ENCODE measurements around the gene PLEKHM3. TPM values are rescaled to one million over a fixed set of nuclear protein-coding genes. Genes with fewer than 3 reads are reported as not detected.

PLEKHM3 gene
- total RNA-seq, 4 donors from 2014 or later, result 5.6 to 8.8 (median 6.8) TPM

DNA sequence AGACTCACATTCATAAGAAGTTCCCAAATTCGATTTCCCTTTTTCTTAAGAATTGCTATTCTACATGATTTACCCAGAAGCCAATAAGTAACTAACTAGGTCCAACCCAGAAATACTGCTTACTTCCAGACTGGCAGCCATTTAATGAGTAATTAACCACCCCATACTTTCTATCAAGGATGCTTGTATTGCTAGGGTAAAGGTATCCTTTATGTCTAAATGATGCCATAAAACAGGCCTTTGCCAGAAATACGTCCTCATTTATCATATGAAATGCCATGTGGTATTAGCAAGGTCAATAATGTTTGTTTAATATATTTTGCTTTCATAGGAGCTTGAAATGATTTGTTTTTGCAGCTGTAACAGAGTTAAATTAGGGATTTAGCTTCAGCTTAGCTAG lies 56.1 kb downstream of the PLEKHM3 start:
- Histone ChIP-seq H3K9me3 (no peaks in the 10 kb centered on the region), H3K36me3 (no peaks in the 10 kb centered on the region), H3K27me3 (no peaks in the 10 kb centered on the region), H3K4me1 (peaks cover 5 to 9% of the 10 kb centered on the region in 2 donors), H3K27ac (no peak overlapping the region), H3K4me3 (no peak overlapping the region)
- ATAC-seq (no peak), DNase-seq (no peak)
- no peak for TF ChIP-seq CTCF (IDR thresholded peaks at IDR 0.05 in 4 of 5, conservative IDR thresholded peaks at IDR 0.05 in 1 of 5)
- no peak for TF ChIP-seq POLR2A (IDR thresholded peaks at IDR 0.05)
- in situ Hi-C loops (cut with MboI; ENCODE audit: low sequenced_read_pairs in 4 of 4) (no loop called here), intact Hi-C loops (cut with DNase I; ENCODE audit: low total_unique reads) (no loop called here)

DNA sequence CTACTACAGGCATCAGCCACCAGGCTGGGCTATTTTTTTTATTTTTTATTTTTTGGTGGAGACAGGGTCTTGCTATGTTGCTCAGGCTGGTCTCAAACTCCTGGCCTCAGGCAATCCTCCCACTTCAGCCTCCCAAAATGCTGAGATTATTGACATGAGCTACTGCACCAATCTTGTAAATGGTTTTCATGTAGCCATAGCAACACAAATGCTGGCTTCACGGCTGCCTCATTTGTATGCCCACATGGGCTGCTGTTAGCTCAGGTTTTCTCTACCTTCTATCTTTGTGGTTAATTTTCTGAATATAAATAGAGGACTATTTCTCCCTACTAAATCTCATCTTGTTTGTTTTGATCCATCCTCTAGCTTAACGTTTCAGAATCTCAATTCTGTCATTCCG lies 58.2 kb downstream of the PLEKHM3 start:
- in situ Hi-C loops (cut with MboI; ENCODE audit: low sequenced_read_pairs in 4 of 4) (no loop called here), intact Hi-C loops (cut with DNase I; ENCODE audit: low total_unique reads) (no loop called here)
- peaks cover 5 to 9% of the 10 kb centered on the region in 2 donors for H3K4me1 ChIP-seq
- H3K4me3 ChIP-seq, result no peak overlapping the region
- TF ChIP-seq CTCF (IDR thresholded peaks at IDR 0.05 in 4 of 5, conservative IDR thresholded peaks at IDR 0.05 in 1 of 5), result no peak
- TF ChIP-seq POLR2A (IDR thresholded peaks at IDR 0.05), result no peak
- no peaks in the 10 kb centered on the region for H3K36me3 ChIP-seq
- ATAC-seq (no peak), DNase-seq (no peak)
- no peaks in the 10 kb centered on the region for H3K9me3 ChIP-seq
- H3K27me3 ChIP-seq, result no peaks in the 10 kb centered on the region
- H3K27ac ChIP-seq, result no peak overlapping the region

- Histone ChIP-seq H3K4me1 (no peaks in the 10 kb centered on the region), H3K4me3 (no peak overlapping the region), H3K27me3 (no peaks in the 10 kb centered on the region), H3K36me3 (no peaks in the 10 kb centered on the region), H3K9me3 (no peaks in the 10 kb centered on the region), H3K27ac (no peak overlapping the region)
- TF ChIP-seq CTCF (IDR thresholded peaks at IDR 0.05 in 4 of 5, conservative IDR thresholded peaks at IDR 0.05 in 1 of 5) (no peak), POLR2A (IDR thresholded peaks at IDR 0.05) (no peak)
- DNase-seq (no peak), ATAC-seq (no peak)
- intact Hi-C loops (cut with DNase I; ENCODE audit: low total_unique reads) (no loop called here), in situ Hi-C loops (cut with MboI; ENCODE audit: low sequenced_read_pairs in 4 of 4) (no loop called here)
Measured at GRCh38 chr2:207960911-207961310, 64.4 kb downstream of the PLEKHM3 start.

DNA sequence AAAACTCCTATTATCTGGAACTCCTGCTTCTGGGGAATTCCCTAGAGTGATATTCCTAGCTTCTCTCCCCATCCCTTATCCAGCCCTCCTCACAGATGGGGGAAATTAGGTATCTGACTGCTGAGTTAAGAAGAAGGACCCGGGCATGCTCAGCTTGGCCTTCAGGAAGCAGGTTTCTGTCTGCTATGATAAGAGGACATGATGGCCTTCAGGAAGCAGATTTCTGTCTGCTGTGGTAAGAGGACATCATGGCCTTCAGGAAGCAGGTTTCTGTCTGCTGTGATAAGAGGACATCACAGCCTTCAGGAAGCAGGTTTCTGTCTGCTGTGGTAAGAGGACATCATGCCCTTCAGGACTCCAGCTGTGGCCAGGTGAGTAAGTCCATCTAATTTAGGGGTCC lies 65.2 kb downstream of the PLEKHM3 start:
- Histone ChIP-seq H3K27me3 (no peaks in the 10 kb centered on the region), H3K36me3 (no peaks in the 10 kb centered on the region), H3K4me1 (no peaks in the 10 kb centered on the region), H3K4me3 (no peak overlapping the region), H3K27ac (no peak overlapping the region), H3K9me3 (no peaks in the 10 kb centered on the region)
- no peak for ATAC-seq
- in situ Hi-C loops (cut with MboI; ENCODE audit: low sequenced_read_pairs in 4 of 4) (no loop called here), intact Hi-C loops (cut with DNase I; ENCODE audit: low total_unique reads) (no loop called here)
- no peak for TF ChIP-seq CTCF (IDR thresholded peaks at IDR 0.05 in 4 of 5, conservative IDR thresholded peaks at IDR 0.05 in 1 of 5)
- TF ChIP-seq POLR2A (IDR thresholded peaks at IDR 0.05), result no peak
- no peak for DNase-seq

DNA sequence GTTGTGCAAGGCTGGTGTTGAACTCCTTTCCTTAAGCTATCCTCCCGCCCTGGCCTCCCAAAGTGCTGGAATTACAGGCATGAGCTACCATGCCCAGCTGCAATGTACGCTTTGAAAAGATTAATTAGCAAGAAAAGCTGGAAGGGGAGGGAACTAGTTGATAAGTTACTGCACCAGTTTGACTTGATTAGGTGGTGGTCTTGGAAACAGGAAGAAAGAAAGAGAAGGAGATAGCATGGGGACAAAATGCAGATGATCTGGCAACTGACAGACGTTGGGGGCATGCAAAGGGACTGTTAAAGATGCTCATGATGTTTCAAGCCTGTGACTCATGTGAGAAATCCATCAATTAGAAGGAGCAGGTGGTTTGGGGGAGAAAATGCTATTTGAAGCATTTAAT lies 68.6 kb downstream of the PLEKHM3 start:
- no peak for DNase-seq
- no peak for ATAC-seq
- no peak for TF ChIP-seq CTCF (IDR thresholded peaks at IDR 0.05 in 4 of 5, conservative IDR thresholded peaks at IDR 0.05 in 1 of 5)
- no peak for TF ChIP-seq POLR2A (IDR thresholded peaks at IDR 0.05)
- Histone ChIP-seq H3K4me1 (no peaks in the 10 kb centered on the region), H3K27me3 (no peaks in the 10 kb centered on the region), H3K4me3 (no peak overlapping the region), H3K9me3 (no peaks in the 10 kb centered on the region), H3K27ac (no peak overlapping the region), H3K36me3 (no peaks in the 10 kb centered on the region)
- in situ Hi-C loops (cut with MboI; ENCODE audit: low sequenced_read_pairs in 4 of 4), result no loop called here
- intact Hi-C loops (cut with DNase I; ENCODE audit: low total_unique reads), result no loop called here

Data from gastrocnemius medialis (tissue), 4 donors.